ENCODE results near the gene FNBP1.

FNBP1 gene

DNA sequence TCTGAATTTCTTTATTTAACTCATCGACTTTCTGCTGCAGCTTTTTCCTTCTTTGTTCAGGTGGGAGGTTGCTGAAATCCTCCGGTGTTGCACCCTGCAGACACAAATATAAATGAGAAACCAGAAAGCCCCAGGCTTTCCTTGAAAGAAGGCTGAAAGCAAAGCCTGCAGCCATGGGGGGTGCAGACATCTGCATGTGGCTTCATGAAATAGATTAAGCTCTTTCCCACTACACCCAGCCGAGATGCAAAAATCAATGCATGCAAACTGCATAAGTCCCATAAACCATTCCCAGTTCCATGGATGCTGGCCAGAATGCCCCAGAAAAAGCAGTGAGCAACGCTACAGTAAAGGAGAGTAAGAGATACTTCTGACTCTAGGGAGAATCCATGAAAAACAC lies 134.1 kb downstream of the FNBP1 start:
- H3K4me1 ChIP-seq (ENCODE audit: control insufficient read depth, insufficient read depth, low read length), result no peaks in the 10 kb centered on the region
- no peak overlapping the region for H3K27ac ChIP-seq (ENCODE audit: low read depth, low read length)
- peaks cover 11% of the 10 kb centered on the region for H3K36me3 ChIP-seq (ENCODE audit: control insufficient read depth, insufficient read depth, low read length)
- no peak overlapping the region for H3K9ac ChIP-seq (ENCODE audit: low read length)
- no peaks in the 10 kb centered on the region for H3K27me3 ChIP-seq (ENCODE audit: control insufficient read depth, insufficient read depth, low read length)
- no peak overlapping the region for H3K4me3 ChIP-seq (ENCODE audit: low read length)

DNA sequence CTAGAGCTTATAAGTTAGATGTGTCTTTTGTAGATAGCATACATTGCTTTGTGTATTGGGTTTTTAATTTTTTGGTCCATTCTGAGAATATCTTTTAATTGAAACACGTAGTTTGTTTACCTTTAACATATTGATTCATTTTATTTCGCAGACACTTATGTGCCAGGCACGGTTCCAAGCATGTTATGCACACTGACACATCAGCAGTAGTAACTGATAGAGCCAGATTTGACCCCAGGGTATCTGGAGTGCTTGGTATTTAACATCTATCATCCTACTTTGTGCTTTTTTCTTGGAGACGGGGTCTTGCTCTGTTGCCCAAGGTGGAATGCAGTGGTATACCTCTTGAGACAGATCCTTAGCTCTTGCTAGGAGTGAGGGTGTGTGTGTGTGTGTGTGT lies 135.8 kb downstream of the FNBP1 start:
- H3K36me3 ChIP-seq (ENCODE audit: control insufficient read depth, insufficient read depth, low read length), result peaks cover 16% of the 10 kb centered on the region
- no peaks in the 10 kb centered on the region for H3K27me3 ChIP-seq (ENCODE audit: control insufficient read depth, insufficient read depth, low read length)
- H3K9ac ChIP-seq (ENCODE audit: low read length), result no peak overlapping the region
- H3K4me1 ChIP-seq (ENCODE audit: control insufficient read depth, insufficient read depth, low read length), result no peaks in the 10 kb centered on the region
- no peak overlapping the region for H3K4me3 ChIP-seq (ENCODE audit: low read length)
- no peak overlapping the region for H3K27ac ChIP-seq (ENCODE audit: low read depth, low read length)

DNA sequence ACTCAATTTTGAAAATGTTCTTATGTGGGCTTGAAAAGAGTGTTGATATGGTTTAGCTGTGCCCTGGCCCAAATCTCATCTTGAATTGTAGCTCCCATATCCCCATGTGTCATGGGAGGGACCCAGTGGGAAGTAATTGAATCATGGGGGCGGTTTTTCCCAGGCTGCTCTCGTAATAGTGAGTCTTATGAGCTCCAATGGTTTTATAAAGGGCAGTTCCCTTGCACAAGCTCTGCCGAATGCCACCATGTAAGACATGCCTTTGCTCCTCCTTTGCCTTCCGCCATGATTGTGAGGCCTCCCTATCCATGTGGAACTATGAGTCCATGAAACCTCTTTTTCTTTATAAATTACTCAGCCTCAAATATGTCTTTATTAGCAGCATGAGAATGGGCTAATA lies 136.7 kb downstream of the FNBP1 start:
- Histone ChIP-seq H3K4me1 (ENCODE audit: control insufficient read depth, insufficient read depth, low read length) (no peaks in the 10 kb centered on the region), H3K4me3 (ENCODE audit: low read length) (no peak overlapping the region), H3K27ac (ENCODE audit: low read depth, low read length) (no peak overlapping the region), H3K36me3 (ENCODE audit: control insufficient read depth, insufficient read depth, low read length) (peaks cover 21% of the 10 kb centered on the region), H3K9ac (ENCODE audit: low read length) (no peak overlapping the region), H3K27me3 (ENCODE audit: control insufficient read depth, insufficient read depth, low read length) (no peaks in the 10 kb centered on the region)

DNA sequence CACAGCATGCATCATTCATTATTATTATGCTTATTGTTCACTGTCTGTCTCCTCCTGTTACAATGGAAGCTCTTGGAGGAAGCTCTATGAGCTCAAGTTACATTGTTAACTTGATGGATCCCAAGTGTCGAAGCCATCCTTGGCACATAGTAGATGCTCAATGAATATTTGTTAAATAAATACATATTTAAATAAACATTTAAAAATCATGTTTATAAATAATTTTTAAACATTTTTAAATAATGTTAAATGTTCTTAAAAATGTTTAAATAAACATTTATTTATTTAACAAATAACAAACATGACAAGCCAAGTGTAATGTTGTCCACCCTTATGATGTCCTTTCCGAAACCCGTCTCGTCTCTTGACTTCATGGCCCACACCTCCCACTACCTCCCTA lies 138.3 kb downstream of the FNBP1 start:
- Histone ChIP-seq H3K9ac (ENCODE audit: low read length) (no peak overlapping the region), H3K36me3 (ENCODE audit: control insufficient read depth, insufficient read depth, low read length) (peaks cover 31% of the 10 kb centered on the region), H3K4me1 (ENCODE audit: control insufficient read depth, insufficient read depth, low read length) (no peaks in the 10 kb centered on the region), H3K27me3 (ENCODE audit: control insufficient read depth, insufficient read depth, low read length) (no peaks in the 10 kb centered on the region), H3K4me3 (ENCODE audit: low read length) (no peak overlapping the region), H3K27ac (ENCODE audit: low read depth, low read length) (no peak overlapping the region)

DNA sequence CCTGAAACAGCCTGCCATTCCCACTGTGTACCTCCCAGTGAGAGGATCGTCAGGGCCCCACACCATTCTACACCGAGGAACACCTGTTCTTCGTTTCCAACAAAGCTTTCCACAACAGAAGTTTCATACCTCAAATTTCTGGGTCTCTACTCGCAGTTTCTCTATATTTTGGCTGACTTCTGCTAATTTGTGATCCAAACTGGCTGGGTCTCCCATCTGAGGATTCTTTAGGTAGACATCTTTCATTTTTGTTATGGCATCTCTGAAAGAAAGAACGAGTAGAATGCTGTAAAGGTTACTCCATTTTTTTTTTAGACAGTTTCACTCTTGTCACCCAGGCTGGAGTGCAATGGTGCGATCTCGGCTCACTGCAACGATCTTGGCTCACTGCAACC lies 140.3 kb downstream of the FNBP1 start:
- Histone ChIP-seq H3K27me3 (ENCODE audit: control insufficient read depth, insufficient read depth, low read length) (no peaks in the 10 kb centered on the region), H3K4me3 (ENCODE audit: low read length) (no peak overlapping the region), H3K27ac (ENCODE audit: low read depth, low read length) (peak overlapping the region; percentile 45), H3K36me3 (ENCODE audit: control insufficient read depth, insufficient read depth, low read length) (peaks cover 35% of the 10 kb centered on the region), H3K9ac (ENCODE audit: low read length) (no peak overlapping the region), H3K4me1 (ENCODE audit: control insufficient read depth, insufficient read depth, low read length) (no peaks in the 10 kb centered on the region)

DNA sequence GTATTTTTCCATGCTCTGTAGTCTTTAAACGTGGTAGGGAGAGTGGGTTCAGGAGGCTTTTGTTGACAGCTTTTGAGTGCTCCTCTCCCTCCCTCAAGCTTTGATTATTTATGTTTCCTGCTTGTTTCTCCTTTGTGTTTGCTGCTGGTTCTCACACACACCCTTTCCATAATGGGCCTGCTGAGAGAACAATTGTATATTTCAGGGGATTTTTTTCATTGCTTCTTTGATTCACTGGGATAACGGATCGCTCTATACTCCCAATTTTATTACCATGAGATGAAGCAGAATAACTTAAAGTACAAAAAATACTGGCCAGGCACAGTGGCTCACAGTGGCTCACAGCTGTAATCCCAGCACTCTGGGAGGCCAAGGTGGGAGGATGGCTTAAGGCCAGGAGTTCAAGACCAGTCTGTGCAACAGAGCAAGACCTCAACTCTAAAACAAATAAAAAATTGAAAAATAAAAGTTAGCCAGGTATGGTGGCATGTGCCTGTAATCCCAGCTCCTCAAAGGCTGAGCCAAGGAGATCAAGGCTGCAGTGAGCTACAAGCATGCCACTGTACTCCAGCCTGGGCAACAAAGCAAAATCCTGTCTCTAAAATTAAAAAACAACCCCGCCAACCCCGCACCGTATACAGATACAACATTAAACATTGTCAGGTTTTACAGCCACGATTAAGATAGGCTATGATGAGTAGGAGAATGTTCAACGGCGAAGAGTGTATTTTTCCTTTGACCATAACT lies 140.8 kb downstream of the FNBP1 start:
- H3K27ac ChIP-seq (ENCODE audit: low read depth, low read length), result peak overlapping the region; percentile 45
- peaks cover 32% of the 10 kb centered on the region for H3K36me3 ChIP-seq (ENCODE audit: control insufficient read depth, insufficient read depth, low read length)

DNA sequence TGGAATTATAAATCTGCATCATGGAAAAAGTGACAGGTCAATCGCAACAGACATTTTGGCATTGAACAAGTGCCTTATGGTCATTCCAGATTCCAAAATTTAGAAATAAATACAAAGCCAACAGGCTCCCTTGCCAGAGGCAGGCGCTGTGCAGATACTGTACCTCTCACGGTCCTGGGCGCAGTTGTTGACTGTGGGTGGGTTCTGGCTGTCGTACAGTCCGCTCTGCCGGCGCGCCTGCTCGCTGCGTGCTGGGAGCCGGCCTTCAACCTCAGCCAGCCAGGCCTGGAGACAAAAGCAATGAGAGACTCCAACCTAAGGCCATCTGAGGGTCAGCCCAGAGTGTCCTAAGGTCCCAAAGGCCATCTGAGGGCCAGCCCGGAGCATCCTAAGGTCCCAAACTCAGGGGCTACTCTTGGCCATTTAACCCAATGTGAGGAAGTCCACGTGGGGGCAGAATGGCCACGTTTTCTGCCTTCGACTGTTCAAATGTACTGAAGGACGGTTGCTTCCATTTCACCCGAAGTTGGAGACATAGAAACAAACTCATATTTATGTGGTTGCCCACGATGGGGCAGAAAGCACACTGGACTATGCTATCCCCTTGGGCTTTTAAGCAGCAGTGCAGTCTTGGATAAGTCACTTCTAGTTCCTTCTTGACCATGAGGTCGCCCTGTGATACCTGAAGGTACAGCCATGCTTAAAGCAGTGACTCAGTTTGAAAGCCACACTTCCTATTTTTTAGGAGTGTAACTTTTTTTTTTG lies 142.5 kb downstream of the FNBP1 start:
- H3K27ac ChIP-seq (ENCODE audit: low read depth, low read length), result no peak overlapping the region

More for the DNA sequence above, 140.8 kb downstream of the FNBP1 start:
- Histone ChIP-seq H3K27me3 (ENCODE audit: control insufficient read depth, insufficient read depth, low read length) (no peaks in the 10 kb centered on the region), H3K4me3 (ENCODE audit: low read length) (no peak overlapping the region), H3K9ac (ENCODE audit: low read length) (no peak overlapping the region), H3K4me1 (ENCODE audit: control insufficient read depth, insufficient read depth, low read length) (no peaks in the 10 kb centered on the region)

DNA sequence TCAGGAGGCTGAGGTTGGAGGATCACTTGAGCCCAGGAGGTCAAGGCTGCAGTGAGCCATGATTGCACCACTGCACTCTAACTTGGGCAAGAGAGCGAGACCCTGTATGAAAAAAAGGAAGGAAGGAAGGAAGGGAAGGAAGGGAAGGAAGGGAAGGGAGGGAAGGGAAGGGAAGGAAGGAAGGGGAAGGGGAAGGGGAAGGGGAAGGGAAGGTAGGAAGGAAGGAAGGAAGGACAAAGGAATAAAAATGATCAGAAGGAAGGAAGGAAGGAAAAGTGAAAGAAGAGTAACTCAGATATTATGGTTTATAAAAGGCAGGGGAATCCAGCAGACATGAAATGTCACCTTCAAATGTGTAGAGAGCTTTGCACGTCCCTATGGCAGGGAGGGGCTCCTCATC lies 143.4 kb downstream of the FNBP1 start:
- no peak overlapping the region for H3K27ac ChIP-seq (ENCODE audit: low read depth, low read length)
- H3K4me1 ChIP-seq (ENCODE audit: control insufficient read depth, insufficient read depth, low read length), result no peaks in the 10 kb centered on the region
- peaks cover 41% of the 10 kb centered on the region for H3K36me3 ChIP-seq (ENCODE audit: control insufficient read depth, insufficient read depth, low read length)
- H3K9ac ChIP-seq (ENCODE audit: low read length), result no peak overlapping the region
- no peaks in the 10 kb centered on the region for H3K27me3 ChIP-seq (ENCODE audit: control insufficient read depth, insufficient read depth, low read length)
- no peak overlapping the region for H3K4me3 ChIP-seq (ENCODE audit: low read length)

More for the DNA sequence above, 142.5 kb downstream of the FNBP1 start:
- Histone ChIP-seq H3K9ac (ENCODE audit: low read length) (no peak overlapping the region), H3K4me1 (ENCODE audit: control insufficient read depth, insufficient read depth, low read length) (no peaks in the 10 kb centered on the region), H3K27me3 (ENCODE audit: control insufficient read depth, insufficient read depth, low read length) (no peaks in the 10 kb centered on the region), H3K4me3 (ENCODE audit: low read length) (no peak overlapping the region), H3K36me3 (ENCODE audit: control insufficient read depth, insufficient read depth, low read length) (peaks cover 38% of the 10 kb centered on the region)

DNA sequence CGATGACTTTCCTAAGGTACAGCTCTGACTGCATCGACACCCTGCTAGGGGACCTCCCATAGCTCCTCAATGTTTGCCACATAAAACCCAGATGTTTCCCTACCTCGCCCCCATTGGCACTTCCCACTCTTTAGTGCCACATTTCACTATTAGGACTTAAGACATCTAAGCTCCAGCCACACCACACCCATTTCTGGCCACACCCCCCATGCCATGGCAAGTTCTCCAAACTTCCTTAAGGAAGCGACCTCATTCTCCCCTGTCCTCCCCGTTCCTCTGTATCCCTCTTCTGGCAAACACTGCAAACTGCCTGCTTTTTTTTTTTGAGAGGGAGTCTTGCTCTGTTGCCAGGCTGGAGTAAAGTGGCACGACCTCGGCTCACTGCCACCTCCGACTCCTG lies 144.8 kb downstream of the FNBP1 start:
- Histone ChIP-seq H3K27me3 (ENCODE audit: control insufficient read depth, insufficient read depth, low read length) (no peaks in the 10 kb centered on the region), H3K4me1 (ENCODE audit: control insufficient read depth, insufficient read depth, low read length) (no peaks in the 10 kb centered on the region), H3K4me3 (ENCODE audit: low read length) (no peak overlapping the region), H3K27ac (ENCODE audit: low read depth, low read length) (no peak overlapping the region), H3K9ac (ENCODE audit: low read length) (no peak overlapping the region), H3K36me3 (ENCODE audit: control insufficient read depth, insufficient read depth, low read length) (peaks cover 36% of the 10 kb centered on the region)

DNA sequence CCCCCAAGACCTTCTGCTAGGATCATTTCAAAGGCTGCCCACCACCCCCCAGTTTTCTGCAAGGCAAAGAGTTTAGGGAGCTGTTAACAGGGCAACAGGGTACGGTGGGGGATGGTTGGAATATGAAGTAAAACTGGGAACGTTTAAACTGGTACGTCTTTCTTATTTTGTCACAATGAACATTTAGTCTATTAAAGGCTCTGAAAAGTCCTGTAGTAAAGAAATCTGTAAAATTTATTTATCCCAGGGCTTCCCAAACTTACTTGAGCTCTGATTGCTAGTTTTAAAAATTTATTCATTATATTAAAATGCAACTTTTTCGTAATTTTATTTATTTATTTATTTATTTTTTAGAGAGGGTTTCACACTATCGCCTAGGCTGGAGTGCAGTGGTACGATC lies 145.7 kb downstream of the FNBP1 start:
- peaks cover 6% of the 10 kb centered on the region for H3K4me1 ChIP-seq (ENCODE audit: control insufficient read depth, insufficient read depth, low read length)
- H3K36me3 ChIP-seq (ENCODE audit: control insufficient read depth, insufficient read depth, low read length), result peaks cover 31% of the 10 kb centered on the region

DNA sequence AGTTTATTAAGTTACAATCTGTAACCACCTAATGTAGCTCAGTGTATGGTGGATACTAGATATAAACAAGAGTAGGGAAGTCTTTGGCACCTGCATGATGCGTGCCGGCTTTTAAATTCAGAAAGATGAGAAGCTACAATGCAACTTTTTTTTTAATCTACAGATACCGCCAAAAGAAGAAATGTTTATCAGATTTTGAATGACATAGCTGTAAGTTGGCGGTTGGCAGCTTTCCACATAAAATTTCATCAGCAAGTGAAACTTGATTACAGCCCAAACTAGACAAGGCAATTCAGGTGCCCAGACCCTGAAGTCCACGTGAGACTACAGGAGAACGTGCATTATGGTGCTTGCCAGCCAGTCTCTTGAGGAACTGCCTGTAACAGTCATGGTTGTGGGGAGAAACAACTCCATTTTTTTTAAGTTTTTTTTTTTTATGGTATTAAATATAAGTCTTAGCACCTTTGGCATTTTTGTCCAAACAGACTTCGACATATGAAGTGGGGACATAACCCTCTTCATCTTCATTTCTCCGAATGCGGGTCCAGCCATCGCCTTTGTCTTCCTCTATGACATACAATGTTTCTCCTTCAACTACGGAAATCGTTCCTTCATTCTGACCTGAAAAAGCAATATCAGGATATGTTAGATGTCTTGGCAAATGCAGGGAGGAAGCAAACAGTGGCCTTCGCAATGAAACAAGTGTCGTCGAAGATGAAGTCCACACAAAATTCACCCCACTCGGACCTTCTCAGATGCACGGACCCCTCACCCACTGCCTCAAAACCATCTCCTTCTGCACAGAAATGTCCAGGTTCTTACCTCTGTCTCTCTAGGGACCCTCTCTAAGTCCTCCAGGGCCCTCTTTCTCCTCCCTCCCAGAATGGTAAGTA lies 147.4 kb downstream of the FNBP1 start:
- Histone ChIP-seq H3K27me3 (ENCODE audit: control insufficient read depth, insufficient read depth, low read length) (no peaks in the 10 kb centered on the region), H3K9ac (ENCODE audit: low read length) (no peak overlapping the region), H3K4me3 (ENCODE audit: low read length) (no peak overlapping the region), H3K27ac (ENCODE audit: low read depth, low read length) (no peak overlapping the region), H3K4me1 (ENCODE audit: control insufficient read depth, insufficient read depth, low read length) (peaks cover 18% of the 10 kb centered on the region), H3K36me3 (ENCODE audit: control insufficient read depth, insufficient read depth, low read length) (peaks cover 24% of the 10 kb centered on the region)

More for the DNA sequence above, 145.7 kb downstream of the FNBP1 start:
- Histone ChIP-seq H3K4me3 (ENCODE audit: low read length) (no peak overlapping the region), H3K9ac (ENCODE audit: low read length) (no peak overlapping the region), H3K27ac (ENCODE audit: low read depth, low read length) (no peak overlapping the region), H3K27me3 (ENCODE audit: control insufficient read depth, insufficient read depth, low read length) (no peaks in the 10 kb centered on the region)

DNA sequence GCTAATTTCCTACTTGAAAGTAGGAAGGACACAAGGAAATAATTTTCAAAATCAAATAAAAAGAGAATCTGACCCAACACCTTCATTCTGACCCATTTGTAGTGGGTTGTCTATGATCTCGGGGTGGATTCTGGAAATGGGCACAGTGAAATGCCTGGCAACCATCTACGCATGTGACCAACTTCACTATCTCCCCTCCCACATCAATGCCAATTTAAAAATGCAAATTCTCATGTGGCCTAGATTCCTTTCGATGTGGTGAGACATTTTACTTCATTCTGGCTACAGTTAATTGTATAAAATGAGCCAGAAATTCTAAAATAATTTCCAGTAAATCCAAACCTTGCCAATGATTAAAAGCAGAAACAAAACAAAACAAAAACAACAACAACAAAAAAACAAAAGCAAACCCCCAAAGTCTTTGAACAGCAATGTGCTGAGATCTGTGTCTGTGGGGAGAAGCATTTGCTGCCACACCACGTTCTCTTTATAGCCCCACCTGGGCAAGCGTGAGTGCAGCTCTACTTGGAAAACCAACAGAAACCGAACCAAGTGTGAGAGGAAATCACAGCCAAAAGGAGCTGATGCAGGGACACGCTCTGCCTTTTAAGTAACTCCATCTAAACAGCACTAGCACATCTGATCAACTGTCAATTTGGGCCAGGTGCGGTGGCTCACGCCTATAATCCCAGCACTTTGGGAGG lies 148.7 kb downstream of the FNBP1 start:
- no peak overlapping the region for H3K27ac ChIP-seq (ENCODE audit: low read depth, low read length)
- H3K27me3 ChIP-seq (ENCODE audit: control insufficient read depth, insufficient read depth, low read length), result no peaks in the 10 kb centered on the region
- H3K9ac ChIP-seq (ENCODE audit: low read length), result no peak overlapping the region
- H3K36me3 ChIP-seq (ENCODE audit: control insufficient read depth, insufficient read depth, low read length), result peaks cover 20% of the 10 kb centered on the region
- H3K4me3 ChIP-seq (ENCODE audit: low read length), result no peak overlapping the region
- H3K4me1 ChIP-seq (ENCODE audit: control insufficient read depth, insufficient read depth, low read length), result peaks cover 18% of the 10 kb centered on the region
